NCI-H1436 (cell line): Measurements from ENCODE around the gene MAP1S.

ENCODE experiments used
- DNase-seq: peaks from one replicate; lab custom pipeline; 2025; lab: John Stamatoyannopoulos, UW

Gene MAP1S

DNA sequence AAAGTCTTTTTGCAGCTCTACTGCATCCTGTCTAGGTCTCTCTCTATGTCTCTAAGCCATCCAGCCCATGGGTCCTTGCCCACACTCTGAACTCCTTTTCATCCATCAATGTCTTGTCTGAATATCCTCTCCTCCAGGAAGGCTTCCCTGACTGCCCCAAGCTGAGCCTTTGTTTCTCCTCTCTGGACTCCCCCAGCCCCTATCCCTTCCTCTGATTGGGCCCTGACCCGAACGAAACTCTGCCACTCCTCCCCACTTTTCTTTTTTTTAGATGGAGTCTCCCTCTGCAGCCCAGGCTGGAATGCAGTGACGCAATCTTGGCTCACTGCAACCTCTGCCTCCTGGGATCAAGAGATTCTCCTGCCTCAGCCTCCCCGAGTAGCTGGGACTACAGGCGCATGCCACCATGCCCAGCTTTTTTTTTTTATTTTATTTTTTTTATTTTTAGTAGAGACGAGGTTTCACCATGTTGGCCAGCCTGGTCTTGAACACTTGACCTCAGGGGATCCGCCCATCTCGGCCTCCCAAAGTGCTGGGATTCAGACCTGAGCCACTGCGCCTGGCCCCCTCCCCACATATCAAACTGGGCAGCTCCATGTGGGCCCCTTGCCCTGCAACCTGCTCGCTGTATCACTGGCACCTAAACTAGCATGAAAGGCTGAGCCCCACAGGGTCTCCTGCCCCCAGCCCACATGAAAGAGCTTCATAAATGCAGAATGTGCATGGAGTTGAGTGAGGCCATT lies 30.3 kb upstream of the MAP1S start:
- DNase-seq = no peak

DNA sequence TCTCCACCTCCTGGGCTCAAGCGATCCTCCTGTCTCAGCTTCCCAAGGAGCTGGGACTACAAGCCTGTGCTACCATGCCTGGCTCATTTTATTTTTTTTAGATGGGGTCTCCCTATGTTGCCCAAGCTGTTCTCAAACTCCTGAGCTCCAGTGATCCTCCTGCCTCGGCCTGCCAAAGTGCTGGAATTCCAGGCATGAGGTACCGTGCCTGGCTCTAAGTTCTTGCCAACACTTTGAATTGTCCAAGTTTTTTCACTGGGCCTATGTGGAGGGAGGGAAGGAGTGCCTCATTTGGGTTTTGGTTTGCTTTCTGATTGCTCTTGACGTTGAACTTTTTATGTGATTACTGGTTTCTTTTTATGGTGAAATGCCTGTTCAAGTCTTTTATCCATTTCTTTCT lies 26.7 kb upstream of the MAP1S start:
- no peak for DNase-seq

DNA sequence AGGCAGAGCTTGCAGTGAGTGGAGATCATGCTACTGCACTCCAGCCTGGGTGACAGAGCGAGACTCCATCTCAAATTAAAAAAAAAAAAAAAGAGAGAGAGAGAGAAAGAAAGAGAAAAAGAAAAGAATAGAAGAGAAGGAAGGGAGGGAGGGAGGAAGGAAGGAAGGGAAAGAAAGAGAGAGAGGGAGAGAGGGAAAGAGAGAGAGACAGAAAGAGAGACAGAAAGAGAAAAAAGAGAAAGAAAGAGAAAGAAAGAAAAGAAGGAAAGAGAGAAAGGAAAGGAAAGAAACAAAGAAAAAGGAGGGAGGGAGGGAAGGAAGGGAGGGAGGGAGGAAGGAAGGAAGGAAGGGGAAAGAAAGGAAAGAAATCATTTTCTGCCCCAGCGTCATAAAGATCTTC lies 24.1 kb upstream of the MAP1S start:
- no peak for DNase-seq

DNA sequence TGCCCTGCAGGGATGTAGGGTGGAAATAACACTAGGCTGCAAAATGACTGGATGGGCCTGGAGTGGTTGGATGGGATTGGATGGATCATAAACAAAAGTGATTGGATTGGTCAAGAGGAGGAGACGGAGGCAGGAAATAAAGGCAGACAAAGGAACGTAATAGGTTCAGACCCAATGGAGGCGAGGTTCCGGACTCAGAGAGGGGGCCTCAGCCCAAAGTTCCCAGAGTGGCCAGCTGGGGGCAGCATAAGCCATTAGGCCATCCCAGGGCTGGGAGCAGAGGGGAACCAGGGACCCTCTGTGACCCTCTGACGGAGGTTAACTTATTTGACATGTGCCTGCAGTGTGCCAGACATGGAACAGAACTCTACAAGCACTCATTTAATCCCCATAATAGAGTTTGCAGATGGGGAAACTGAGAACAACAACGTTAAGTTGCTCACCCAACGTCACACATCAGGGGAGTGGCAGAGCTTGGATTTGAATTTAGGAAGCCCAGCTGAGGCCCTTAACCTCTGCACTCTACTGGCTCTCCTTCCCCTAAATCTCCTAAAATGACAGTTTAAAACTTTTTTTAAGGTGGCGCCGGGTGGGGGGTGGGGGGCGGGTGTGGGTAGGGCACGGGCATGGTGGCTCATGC lies 15.3 kb upstream of the MAP1S start:
- no peak for DNase-seq

DNA sequence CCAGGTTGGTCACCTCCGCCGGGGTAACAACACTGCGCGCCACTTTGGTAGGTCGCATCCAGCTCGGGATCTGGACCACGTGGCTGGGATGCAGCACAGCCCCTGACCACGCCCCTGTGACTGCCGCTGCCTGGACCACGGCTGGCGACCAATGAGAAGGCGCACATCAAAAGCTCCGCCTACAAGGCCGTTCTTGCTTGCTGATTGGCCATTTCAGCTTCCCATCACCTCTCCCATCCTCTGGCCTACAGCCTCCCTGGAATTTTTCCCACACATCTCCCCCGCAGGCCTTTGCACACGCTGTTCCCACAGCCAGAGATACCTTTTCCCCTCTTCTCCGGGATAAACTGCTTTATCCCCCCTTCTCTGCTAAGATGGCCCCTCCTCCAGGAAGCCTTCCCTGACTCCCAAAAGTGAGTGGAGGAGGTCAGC lies 12.5 kb upstream of the MAP1S start:
- no peak for DNase-seq

DNA sequence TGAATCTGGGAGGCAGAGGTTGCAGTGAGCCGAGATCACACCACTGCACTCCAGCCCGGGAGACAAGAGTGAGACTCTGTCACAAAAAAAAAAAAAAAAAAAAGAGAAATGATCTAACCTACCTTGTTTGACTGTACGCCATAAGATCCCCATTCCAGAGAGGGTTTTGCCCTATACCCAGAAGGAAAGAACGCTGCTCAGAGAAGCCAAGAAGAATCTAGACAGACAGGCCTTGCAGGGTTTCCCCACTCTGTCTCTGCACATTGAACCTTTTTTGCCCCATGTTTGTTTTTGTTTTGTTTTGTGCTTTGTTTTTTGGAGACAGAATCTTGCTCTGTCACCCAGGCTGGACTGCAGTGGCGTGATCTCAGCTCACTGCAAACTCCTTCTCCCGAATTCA lies 7.4 kb upstream of the MAP1S start:
- DNase-seq = no peak

DNA sequence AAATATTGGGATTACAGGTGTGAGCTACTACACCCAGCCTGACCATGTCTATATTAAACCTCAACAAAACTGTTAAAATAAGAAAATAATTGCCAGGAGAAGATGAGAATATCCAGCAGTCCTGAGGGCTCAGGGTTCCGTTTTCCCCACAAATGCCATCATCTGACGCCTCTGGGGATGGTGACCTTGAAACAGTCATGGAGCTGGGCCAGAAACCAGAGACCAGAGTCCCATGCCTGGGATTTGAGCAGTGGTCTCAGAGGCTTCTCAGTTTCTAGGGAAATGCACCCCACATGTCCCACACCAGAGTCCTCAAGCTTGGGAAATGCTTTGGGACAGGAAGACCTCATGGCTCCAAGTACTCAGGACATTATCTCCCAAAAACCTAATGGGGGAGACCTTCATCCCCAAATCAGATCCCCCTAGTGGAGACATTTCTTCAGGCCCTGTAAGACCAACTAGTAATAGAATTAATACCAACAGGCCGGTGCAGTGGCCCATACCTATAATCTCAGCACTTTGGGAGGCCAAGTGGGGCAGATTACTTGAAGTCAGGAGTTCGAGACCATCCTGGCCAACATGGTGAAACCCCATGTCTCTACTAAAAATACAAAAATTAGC lies 2.9 kb upstream of the MAP1S start:
- DNase-seq = no peak

DNA sequence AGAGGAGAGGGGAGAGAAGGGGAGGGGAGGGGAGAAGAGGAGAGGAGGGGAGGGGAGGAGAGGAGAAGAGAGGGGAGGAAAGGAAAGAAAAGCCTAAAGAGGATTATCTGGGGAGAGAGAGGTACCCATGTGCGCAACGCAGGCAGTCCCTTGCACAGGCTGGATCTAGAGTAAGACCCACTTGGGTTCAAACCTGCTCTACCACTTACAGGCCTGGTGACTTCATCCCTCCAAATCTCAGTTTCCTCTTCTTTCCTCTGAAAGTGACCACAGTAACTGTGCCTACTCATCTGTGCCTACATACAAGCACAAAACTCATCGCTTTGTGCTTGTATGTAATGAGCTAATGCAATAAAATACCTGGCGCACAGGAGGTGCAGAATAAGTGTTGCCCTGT lies 732 bp upstream of the MAP1S start:
- no peak for DNase-seq

DNA sequence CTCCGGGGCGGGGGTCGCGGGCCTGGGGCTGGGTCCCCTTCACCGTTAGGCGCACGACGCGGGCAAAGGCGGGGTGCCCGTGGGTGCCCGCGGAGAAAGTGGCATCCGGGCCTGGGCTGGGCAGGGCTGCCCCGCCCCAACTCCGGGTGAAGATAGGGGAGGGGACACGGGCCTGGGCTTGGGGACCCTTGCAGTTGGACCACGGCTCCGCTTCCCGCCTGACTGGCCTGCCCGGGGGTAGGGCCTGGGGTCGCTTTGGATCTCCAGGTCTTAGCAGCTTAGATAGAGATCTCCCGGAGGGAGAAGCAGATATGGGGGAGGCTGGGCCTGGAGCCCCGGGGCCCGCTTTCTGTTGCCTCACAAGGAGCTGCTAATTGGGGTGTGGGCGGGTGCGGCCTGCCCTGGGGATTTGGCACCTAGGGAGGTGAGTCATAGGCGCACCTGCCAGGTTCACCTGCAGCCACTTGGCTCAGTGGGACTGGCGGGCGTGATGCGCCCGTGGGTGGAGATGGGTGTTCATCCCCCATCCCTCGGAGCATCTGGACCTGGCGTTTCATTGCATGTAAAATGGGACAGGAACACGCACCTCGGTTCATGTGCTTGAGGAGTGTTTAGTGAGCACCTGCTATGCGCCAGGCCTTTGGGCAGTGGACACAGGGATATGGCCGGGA lies 585 bp downstream of the MAP1S start:
- peak; percentile 77 for DNase-seq

DNA sequence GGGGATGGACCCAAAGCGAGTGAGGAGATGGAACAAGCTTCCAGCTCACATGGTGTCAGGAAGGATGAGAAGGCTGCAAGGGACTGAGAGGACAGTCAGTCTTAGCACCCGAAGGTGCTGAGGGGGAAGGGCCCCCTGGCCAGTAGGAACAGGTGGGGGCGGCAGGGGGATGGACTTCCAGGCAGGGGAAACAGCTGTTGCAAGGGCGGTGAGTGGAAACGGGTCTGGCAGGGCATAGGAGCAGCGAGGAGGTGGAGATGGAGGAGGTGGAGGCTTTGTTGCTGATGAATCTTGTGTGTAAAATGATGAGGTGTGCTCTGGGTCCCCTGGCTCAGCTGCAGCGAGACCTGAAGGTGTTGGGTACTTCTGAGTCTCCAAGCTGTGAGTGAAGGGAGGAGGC lies 1.2 kb downstream of the MAP1S start:
- DNase-seq = no peak

DNA sequence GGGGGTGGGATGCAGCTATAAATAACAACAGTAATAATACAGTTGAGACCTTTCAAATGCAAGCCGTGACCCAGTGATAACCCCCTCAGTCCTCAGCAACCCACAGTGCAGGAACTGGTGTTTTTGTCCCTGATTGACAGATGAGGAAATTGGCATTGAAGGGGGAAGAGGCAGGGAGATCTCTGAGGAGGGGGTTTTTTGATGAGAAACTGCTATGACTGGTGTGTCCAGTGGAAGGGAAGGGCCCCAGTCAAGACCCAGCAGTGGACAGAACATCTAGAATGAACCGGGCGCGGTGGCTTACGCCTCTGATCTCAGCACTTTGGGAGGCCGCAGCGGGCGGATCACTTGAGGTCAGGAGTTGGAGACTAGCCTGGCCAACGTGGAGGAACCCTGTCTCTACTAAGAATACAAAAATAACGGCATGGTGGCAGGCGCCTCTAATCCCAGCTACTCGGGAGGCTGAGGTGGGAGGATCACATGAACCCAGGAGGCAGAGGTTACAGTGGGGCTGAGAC lies 1.9 kb downstream of the MAP1S start:
- DNase-seq = no peak

DNA sequence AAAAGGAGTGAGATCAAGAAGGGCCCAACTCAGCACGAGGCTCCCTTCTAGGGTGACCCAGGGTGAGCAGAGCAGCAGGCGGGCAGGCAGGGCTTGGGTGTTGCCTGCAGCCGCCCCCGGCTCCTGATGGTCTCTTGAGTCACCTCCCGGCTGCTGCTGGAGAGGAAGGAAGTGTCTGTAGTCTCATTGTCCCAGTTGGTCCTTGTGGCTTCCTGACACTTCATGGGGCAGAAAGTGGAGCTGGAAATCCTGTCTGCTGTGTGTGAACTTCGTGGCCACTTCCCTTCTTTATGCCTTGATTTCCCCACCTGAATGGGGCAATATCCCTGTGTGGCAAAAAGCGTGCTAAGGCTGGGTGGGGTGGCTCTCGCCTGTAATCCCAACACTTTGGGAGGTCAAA lies 2.5 kb downstream of the MAP1S start:
- no peak for DNase-seq

DNA sequence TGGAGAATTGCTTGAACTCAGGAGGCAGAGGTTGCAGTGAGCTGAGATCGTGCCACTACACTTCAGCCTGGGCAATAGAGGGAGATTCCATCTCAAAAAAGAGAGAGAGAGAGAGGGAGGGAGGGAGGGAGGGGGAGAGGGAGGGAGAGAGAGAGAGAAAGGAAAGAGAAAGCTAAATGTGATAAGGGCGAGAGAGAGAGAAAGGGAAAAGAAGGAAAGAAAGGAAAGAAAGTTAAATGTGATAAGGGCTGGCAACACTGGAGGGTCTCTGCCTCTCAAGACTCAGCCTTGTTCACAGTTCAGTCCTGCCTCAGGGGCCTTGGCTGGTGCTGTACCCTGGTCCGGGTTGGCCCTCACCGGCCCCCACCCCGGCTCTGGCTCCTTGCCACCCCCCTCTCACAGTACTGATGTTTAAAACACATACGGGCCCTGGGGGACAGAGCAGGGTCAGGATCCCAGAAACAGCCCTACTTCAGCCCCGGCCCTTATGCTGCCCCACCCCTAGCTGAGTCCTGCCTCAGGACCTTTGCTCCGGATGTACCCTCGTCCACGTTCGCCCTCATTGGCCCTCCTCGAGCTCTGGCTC lies 3.5 kb downstream of the MAP1S start:
- DNase-seq = no peak

DNA sequence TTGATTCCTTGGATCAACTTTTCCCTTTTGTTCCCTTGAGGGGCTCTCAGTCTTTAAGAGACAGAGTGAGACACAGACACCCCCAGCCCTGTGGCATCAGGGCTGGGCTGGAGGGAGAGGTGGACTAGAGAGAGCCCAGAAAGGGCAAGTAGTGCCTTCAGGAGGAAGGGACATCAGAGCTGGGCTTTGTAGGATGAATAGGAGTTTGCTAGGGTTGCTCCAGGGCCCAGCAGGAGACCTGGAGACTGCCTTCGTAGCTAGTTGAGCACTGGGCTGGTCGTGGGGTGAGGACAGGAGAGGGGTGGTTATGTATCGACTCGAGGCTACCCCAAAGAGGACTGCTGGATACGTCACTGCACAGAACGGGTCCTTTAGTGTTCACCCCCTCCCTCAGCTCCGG lies 5.4 kb downstream of the MAP1S start:
- DNase-seq = no peak

DNA sequence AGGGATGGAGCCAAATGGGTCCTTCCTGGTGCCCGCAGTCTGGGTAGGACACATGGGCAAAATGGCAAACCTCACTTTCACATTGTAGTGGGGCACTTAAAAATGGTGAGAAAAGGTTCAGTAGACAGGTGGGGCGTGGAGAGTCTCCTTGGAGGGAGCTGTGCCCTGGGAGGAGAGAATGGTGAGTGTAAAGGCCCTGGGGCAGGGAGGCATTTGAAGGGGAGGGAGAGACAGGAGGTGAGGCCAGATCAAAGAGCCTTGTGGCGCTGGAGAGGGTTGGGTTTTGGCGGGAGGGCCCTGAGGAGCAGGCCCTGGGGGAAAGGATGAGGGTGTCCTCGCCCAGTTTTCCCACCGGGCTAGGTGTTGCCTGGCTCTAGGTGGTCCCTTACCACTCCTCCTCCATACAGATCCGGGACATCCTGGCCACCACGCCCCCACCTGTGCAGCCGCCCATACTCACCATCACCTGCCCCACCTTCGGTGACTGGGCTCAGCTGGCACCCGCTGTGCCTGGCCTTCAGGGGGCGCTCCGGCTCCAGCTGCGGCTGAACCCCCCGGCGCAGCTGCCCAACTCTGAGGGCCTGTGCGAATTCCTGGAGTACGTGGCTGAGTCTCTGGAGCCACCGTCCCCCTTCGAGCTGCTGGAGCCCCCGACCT lies 6.3 kb downstream of the MAP1S start:
- no peak for DNase-seq

DNA sequence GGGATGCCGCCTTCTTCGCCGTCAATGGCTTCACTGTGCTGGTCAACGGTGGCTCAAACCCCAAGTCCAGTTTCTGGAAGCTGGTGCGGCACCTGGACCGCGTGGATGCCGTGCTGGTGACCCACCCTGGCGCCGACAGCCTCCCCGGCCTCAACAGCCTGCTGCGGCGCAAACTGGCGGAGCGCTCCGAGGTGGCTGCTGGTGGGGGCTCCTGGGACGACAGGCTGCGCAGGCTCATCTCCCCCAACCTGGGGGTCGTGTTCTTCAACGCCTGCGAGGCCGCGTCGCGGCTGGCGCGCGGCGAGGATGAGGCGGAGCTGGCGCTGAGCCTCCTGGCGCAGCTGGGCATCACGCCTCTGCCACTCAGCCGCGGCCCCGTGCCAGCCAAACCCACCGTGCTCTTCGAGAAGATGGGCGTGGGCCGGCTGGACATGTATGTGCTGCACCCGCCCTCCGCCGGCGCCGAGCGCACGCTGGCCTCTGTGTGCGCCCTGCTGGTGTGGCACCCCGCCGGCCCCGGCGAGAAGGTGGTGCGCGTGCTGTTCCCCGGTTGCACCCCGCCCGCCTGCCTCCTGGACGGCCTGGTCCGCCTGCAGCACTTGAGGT lies 7.0 kb downstream of the MAP1S start:
- no peak for DNase-seq

DNA sequence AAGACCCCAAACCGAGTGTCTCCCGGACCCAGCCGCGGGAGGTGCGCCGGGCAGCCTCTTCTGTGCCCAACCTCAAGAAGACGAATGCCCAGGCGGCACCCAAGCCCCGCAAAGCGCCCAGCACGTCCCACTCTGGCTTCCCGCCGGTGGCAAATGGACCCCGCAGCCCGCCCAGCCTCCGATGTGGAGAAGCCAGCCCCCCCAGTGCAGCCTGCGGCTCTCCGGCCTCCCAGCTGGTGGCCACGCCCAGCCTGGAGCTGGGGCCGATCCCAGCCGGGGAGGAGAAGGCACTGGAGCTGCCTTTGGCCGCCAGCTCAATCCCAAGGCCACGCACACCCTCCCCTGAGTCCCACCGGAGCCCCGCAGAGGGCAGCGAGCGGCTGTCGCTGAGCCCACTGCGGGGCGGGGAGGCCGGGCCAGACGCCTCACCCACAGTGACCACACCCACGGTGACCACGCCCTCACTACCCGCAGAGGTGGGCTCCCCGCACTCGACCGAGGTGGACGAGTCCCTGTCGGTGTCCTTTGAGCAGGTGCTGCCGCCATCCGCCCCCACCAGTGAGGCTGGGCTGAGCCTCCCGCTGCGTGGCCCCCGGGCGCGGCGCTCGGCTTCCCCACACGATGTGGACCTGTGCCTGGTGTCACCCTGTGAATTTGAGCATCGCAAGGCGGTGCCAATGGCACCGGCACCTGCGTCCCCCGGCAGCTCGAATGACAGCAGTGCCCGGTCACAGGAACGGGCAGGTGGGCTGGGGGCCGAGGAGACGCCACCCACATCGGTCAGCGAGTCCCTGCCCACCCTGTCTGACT lies 7.9 kb downstream of the MAP1S start:
- DNase-seq = no peak

DNA sequence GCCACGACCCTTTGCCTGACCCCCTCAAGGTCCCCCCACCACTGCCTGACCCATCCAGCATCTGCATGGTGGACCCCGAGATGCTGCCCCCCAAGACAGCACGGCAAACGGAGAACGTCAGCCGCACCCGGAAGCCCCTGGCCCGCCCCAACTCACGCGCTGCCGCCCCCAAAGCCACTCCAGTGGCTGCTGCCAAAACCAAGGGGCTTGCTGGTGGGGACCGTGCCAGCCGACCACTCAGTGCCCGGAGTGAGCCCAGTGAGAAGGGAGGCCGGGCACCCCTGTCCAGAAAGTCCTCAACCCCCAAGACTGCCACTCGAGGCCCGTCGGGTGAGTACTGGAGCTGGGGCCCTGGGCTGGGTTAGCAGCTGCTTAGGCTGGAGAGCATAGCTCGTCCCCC lies 8.6 kb downstream of the MAP1S start:
- DNase-seq = no peak

DNA sequence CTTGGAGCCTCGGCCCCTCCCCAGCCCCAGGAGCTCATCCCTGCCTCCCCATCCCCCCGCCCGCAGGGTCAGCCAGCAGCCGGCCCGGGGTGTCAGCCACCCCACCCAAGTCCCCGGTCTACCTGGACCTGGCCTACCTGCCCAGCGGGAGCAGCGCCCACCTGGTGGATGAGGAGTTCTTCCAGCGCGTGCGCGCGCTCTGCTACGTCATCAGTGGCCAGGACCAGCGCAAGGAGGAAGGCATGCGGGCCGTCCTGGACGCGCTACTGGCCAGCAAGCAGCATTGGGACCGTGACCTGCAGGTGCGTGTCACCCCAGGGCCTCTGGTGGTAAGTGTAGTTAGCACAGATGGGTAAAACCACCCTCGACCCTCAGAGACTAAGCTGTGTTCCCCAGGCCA lies 13.8 kb downstream of the MAP1S start:
- no peak for DNase-seq

DNA sequence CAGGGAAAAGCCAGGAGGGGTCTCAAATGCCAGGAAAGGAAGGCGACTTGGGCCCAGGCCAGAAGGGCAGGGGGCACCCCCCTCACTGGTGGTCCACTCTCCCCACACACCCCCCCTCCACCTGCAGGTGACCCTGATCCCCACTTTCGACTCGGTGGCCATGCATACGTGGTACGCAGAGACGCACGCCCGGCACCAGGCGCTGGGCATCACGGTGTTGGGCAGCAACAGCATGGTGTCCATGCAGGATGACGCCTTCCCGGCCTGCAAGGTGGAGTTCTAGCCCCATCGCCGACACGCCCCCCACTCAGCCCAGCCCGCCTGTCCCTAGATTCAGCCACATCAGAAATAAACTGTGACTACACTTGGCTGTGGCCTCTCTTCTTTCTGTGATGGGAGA lies 14.9 kb downstream of the MAP1S start:
- DNase-seq = no peak

DNA sequence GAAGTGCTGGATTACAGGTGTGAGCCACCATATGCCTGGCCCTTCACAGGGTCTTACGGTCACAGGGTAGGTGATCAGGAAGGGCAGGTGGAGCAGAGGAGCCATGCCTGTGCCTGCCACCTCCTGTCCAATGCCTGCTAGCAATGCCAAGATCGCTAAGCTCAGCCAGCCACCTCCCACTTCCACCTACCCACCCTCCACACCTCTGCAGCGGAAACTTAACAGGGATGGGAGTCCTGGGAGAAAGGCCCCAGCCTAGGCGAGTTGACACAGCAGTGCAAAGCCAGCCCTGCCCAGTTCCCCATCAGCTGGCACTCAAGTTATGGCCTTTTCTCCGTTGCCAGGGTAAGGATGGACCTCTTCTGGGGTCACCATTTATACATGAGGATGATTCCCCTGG lies 16.1 kb downstream of the MAP1S start:
- no peak for DNase-seq
